Smooth muscle cell (in vitro differentiated cells): Measurements from ENCODE around the gene TTC39C. TPM values are rescaled to one million over a fixed set of nuclear protein-coding genes. Genes with fewer than 3 reads are reported as not detected.

ENCODE experiments used
- DNase-seq: peaks from one replicate; lab custom pipeline; 2025; ENCODE audit not compliant: unreplicated experiment; lab: John Stamatoyannopoulos, UW
- H2AFZ ChIP-seq: fragments of 200-600 bp; sonication (generic); 2 replicates; pipeline ENCODE4 v1.6.0; 2016; ENCODE audit warnings: antibody characterized with exemption, low read depth, mild to moderate bottlenecking
- H3F3A ChIP-seq: fragments of 200-600 bp; sonication (generic); 2 replicates; pipeline ENCODE4 v1.6.0; 2017; ENCODE audit warnings: antibody characterized with exemption, low read depth
- H3K27ac ChIP-seq: fragments of 200-600 bp; sonication (generic); 2 replicates; pipeline ENCODE4 v1.5.1; 2016; ENCODE audit warnings: low read depth, mild to moderate bottlenecking
- H3K27me3 ChIP-seq: fragments of 200-600 bp; sonication (generic); 2 replicates; pipeline ENCODE4 v1.6.1; 2016; ENCODE audit warnings: low read depth, mild to moderate bottlenecking
- H3K36me3 ChIP-seq: fragments of 200-600 bp; sonication (generic); 2 replicates; pipeline ENCODE4 v1.5.1; 2016; ENCODE audit warnings: low read depth
- H3K4me1 ChIP-seq: fragments of 200-600 bp; sonication (generic); 2 replicates; pipeline ENCODE4 v1.5.1; 2016; ENCODE audit warnings: low read depth
- H3K4me2 ChIP-seq: fragments of 200-600 bp; sonication (generic); 2 replicates; pipeline ENCODE4 v1.6.0; 2016; ENCODE audit warnings: mild to moderate bottlenecking
- H3K4me3 ChIP-seq: fragments of 200-600 bp; sonication (generic); 2 replicates; pipeline ENCODE4 v1.5.1; 2016; ENCODE audit warnings: mild to moderate bottlenecking
- H3K79me2 ChIP-seq: fragments of 200-600 bp; sonication (generic); 2 replicates; pipeline ENCODE4 v1.6.0; 2016; ENCODE audit warnings: low read depth, mild to moderate bottlenecking
- H3K9ac ChIP-seq: fragments of 200-600 bp; sonication (generic); 2 replicates; pipeline ENCODE4 v1.6.0; 2016; ENCODE audit warnings: low read depth
- H3K9me3 ChIP-seq: fragments of 200-600 bp; sonication (generic); replicated peaks from 2 replicates; pipeline ENCODE4 v1.5.1; 2016; ENCODE audit warnings: low read depth
- H4K20me1 ChIP-seq: fragments of 200-600 bp; sonication (generic); 2 replicates; pipeline ENCODE4 v1.6.0; 2016; ENCODE audit warnings: low read depth
- WGBS: methylation state at CpG from one replicate; pipeline ENCODE4 v1.1.7; 2016; ENCODE audit warnings: low lambda C conversion rate; 5-methylcytosine and 5-hydroxymethylcytosine counted together
- polyA plus RNA-seq: library from polyadenylated mRNA; unstranded; fragments of >200 nt; fragmentation: Nextera tagmentation; extraction: Ambion mirVana; gene quantifications from 2 replicates; pipeline ENCODE4 v1.2.1, GENCODE V29; 2016
- total RNA-seq: library from RNA; depleted of rRNA; stranded (reverse); fragments of >200 nt; gene quantifications from 2 replicates; pipeline ENCODE4 v1.2.3, GENCODE V29; 2014
- TF ChIP-seq, protein P1 (sequence below): fragments of 200-600 bp; sonication (generic); IDR thresholded peaks from 2 replicates; pipeline ENCODE4 v1.5.1; 2017; ENCODE audit warnings: borderline replicate concordance, mild to moderate bottlenecking, antibody characterized with exemption; ENCODE audit not compliant: insufficient read depth, poor library complexity, severe bottlenecking

TTC39C gene
- total and polyA plus RNA-seq, 2 experiments from 2014 or later: 3.1 to 10.4 TPM

DNA sequence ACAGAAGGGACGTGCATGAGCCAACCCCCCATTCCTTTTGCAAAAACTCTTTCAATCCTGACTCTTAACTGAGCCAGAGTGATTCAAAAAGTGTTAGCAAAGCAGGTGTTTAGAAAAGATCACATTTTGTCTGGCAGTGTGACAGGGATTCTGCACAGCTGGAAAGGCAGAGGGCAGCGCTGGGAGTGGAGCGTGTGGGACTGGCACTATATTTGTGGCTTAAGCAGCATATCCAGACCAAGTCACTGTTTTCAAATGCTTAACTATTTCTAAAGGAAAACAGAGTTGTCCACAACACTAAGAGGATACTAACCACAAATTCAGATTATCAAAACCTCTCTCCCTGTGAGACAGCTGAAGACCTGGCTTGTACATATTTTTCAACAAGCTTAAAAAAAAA lies 143.3 kb downstream of the TTC39C start:
- no peaks in the 10 kb centered on the region for H3K36me3 ChIP-seq
- H3F3A ChIP-seq: no peaks in the 10 kb centered on the region
- H2AFZ ChIP-seq: no peak overlapping the region
- H3K9ac ChIP-seq: no peak overlapping the region
- H3K4me1 ChIP-seq: no peaks in the 10 kb centered on the region
- H3K79me2 ChIP-seq: no peaks in the 10 kb centered on the region
- no peaks in the 10 kb centered on the region for H3K9me3 ChIP-seq
- TF ChIP-seq, protein P1, sequence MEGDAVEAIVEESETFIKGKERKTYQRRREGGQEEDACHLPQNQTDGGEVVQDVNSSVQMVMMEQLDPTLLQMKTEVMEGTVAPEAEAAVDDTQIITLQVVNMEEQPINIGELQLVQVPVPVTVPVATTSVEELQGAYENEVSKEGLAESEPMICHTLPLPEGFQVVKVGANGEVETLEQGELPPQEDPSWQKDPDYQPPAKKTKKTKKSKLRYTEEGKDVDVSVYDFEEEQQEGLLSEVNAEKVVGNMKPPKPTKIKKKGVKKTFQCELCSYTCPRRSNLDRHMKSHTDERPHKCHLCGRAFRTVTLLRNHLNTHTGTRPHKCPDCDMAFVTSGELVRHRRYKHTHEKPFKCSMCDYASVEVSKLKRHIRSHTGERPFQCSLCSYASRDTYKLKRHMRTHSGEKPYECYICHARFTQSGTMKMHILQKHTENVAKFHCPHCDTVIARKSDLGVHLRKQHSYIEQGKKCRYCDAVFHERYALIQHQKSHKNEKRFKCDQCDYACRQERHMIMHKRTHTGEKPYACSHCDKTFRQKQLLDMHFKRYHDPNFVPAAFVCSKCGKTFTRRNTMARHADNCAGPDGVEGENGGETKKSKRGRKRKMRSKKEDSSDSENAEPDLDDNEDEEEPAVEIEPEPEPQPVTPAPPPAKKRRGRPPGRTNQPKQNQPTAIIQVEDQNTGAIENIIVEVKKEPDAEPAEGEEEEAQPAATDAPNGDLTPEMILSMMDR: no peak
- H4K20me1 ChIP-seq: no peaks in the 10 kb centered on the region
- no peak overlapping the region for H3K4me3 ChIP-seq
- DNase-seq: no peak
- no peak overlapping the region for H3K27ac ChIP-seq
- no peak overlapping the region for H3K4me2 ChIP-seq
- 90% methylated on average over 3 of the region's 3 CpGs for whole genome bisulfite sequencing
- no peaks in the 10 kb centered on the region for H3K27me3 ChIP-seq

DNA sequence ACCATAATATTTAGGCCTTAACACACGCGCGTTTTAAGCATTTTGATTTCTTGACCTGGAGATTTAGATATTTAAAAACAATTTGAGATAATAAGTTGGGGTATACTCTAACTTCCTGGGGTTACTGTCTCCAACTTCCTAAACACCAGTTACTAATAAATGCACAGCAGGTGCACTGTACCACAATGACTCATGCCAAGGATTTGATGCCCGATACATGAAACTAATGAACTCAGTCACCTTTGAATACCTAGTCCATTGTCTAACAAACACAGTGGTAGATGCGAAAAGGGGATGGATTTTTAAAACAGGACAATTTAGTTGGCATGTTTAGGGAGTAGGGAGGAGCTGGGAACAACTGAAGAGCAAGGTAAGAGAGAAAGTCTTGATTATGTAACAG lies 145.5 kb downstream of the TTC39C start:
- no peaks in the 10 kb centered on the region for H3K79me2 ChIP-seq
- H3K9me3 ChIP-seq: no peaks in the 10 kb centered on the region
- H4K20me1 ChIP-seq: no peaks in the 10 kb centered on the region
- DNase-seq: no peak
- no peak overlapping the region for H3K4me2 ChIP-seq
- no peaks in the 10 kb centered on the region for H3K36me3 ChIP-seq
- TF ChIP-seq, protein P1: no peak
- H3K27ac ChIP-seq: no peak overlapping the region
- H3K9ac ChIP-seq: no peak overlapping the region
- no peak overlapping the region for H3K4me3 ChIP-seq
- WGBS: 95% methylated on average over 5 of the region's 5 CpGs
- H3K4me1 ChIP-seq: no peaks in the 10 kb centered on the region
- no peaks in the 10 kb centered on the region for H3K27me3 ChIP-seq
- no peak overlapping the region for H2AFZ ChIP-seq
- no peaks in the 10 kb centered on the region for H3F3A ChIP-seq

DNA sequence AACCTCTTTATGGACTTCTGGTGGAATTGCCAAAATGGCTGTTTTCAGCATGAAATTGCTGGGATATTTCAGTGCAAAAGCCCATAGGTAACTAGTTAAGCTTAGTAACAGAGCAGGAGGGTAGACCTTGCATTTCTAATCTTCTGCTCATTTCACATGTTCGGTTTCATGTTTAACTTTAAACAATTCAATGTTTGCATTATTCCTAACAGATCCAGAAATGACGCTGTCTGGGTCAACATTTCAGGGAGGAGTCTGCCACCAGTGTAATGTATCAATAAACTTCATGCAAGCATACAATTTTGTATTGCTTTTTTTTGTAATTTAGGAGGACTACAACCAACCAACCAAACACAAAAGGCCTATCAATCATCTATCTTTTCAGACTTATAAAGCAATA lies 146.8 kb downstream of the TTC39C start:
- Histone ChIP-seq H4K20me1 (no peaks in the 10 kb centered on the region), H3K4me3 (no peak overlapping the region), H3K27me3 (no peaks in the 10 kb centered on the region), H3K27ac (no peak overlapping the region), H3K4me2 (no peak overlapping the region), H2AFZ (no peak overlapping the region), H3K9ac (no peak overlapping the region), H3K36me3 (no peaks in the 10 kb centered on the region), H3K4me1 (no peaks in the 10 kb centered on the region), H3K9me3 (no peaks in the 10 kb centered on the region), H3K79me2 (no peaks in the 10 kb centered on the region), H3F3A (no peaks in the 10 kb centered on the region)
- DNase-seq: no peak
- WGBS: 94% methylated on average over 2 of the region's 2 CpGs
- TF ChIP-seq, protein P1: no peak

DNA sequence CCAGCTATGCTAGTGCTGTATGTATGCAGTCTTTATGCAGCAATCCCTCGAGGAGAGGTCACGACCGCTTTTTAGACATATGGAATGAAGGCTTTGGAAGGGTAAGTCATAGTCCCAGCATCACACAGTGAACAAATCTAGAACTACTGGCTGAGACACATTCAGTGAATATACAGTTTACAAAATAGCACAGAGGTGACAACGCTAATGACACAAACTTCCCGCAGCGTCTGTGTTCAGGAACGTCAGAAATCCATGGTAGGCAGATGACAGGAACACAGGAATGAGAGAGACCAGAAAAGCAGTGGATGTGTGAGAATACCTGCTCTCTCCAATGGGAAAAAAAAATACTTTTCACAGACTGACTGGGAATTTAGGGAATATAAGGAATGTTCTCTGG lies 153.9 kb downstream of the TTC39C start:
- Histone ChIP-seq H3K27ac (no peak overlapping the region), H3K4me3 (no peak overlapping the region), H2AFZ (no peak overlapping the region), H3K4me1 (no peaks in the 10 kb centered on the region), H3K4me2 (no peak overlapping the region), H3K79me2 (no peaks in the 10 kb centered on the region), H3K9me3 (no peaks in the 10 kb centered on the region), H3K36me3 (no peaks in the 10 kb centered on the region), H3F3A (no peaks in the 10 kb centered on the region), H4K20me1 (no peaks in the 10 kb centered on the region), H3K9ac (no peak overlapping the region), H3K27me3 (no peaks in the 10 kb centered on the region)
- 80% methylated on average over 7 of the region's 7 CpGs for WGBS
- TF ChIP-seq, protein P1: no peak
- DNase-seq: no peak
